Pons (tissue), 1 donor: ENCODE data around the gene RAP2A.

Experiments used
- DNase-seq: peaks from one replicate; pipeline ENCODE4 v3.0.0-alpha.2; 2016; ENCODE audit warnings: low spot score

RAP2A gene

DNA sequence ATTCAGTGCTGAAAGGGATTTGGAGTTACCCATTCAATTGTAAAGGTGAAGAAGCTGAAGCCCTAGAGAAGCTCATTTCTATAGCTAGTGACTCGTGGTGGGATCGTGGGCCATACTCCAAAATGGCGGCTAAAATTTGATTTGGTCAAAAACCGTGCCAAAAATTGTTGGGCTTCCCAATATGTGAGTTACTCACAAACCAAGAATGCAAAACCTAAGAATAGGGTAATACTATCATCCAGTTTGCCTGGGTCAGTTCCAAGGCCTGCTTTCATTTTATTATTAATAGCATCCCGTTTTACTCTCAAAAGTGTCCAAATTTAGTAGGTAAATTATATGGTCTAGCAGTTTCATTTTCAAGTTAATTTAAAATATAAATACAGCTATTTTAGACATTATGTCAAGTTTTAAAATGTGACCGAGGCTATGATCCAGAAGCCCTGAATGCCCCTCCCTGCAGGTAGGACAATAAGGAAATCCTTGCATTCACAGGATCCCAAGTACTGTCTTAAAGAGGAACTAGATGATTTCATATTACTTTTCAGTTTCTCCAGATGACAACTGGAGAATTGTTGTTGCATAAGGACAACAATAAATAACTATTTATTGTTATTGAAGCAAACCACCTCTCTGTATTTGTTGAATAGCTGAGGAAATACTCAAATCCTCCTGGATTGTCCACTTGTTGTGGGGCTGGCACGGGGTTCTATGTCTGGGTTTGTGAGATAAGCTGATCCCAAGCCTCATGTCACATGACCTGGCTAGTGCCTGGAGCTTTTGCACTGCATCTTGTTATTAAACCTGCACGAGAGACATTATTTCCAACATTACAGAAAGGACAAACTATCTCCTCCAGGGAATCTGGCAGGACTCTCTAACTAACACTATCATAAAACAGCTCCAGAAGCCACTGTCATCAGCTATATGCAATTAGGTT, 11.6 kb upstream of the RAP2A start:
- DNase-seq: no peak

GRCh38 chr13:97423300-97424045, 10.5 kb upstream of the RAP2A start:
- no peak for DNase-seq

- DNase-seq: no peak
These were observed 8.4 kb upstream of the RAP2A start for GRCh38 chr13:97425590-97425989.

GRCh38 chr13:97426695-97427094, 7.3 kb upstream of the RAP2A start:
- DNase-seq: no peak

GRCh38 chr13:97429681-97430081, 4.3 kb upstream of the RAP2A start:
- peak; percentile 85 for DNase-seq

- peak; percentile 34 for DNase-seq
These were observed 3.7 kb upstream of the RAP2A start for GRCh38 chr13:97430296-97430695.

GRCh38 chr13:97431171-97431764, 2.7 kb upstream of the RAP2A start:
- peak; percentile 54 for DNase-seq

GRCh38 chr13:97432232-97432916, 1.6 kb upstream of the RAP2A start:
- peak; percentile 65 for DNase-seq

DNA sequence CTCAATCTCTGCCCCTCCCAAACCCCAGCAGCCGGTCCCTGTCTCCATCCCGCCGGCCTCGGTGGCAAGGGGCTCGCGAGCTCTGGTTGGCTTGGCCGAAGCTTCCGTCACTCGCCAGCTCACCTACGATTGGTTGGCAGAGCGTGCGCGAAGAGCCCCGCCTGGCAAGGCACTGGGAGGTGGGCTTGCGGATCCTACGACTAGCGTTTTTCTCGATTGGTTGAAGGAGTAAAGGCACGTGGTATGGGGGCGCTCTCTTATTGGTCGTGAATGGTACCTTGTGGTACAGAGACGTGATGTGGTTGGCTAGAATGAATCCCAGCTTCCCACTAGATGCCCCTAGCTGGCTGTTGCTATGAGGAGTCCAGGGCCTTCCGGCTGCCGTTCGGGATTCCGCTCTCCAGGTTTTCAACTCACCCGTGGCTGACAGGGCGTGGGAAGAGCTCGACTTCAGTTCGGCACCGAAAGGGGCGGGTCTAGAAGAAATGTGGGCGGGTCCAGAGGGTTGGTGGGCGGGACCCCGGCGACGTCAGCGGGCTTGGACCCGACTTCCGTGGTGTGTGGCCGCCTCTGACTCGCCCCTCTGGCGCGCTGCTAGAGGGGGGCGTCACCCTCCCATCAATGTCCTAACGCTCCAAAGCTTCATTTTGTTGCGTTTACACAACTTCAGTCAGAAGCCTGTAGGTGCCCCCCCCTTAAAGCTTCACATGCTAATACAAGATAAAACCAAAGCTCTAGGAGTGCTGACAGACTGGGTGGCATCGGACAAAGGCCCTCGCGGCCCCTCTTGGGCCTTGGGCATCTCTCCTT, 847 bp upstream of the RAP2A start:
- peak; percentile 100 for DNase-seq

- peak; percentile 53 for DNase-seq
These were observed 630 bp downstream of the RAP2A start for GRCh38 chr13:97434397-97435201.

DNA sequence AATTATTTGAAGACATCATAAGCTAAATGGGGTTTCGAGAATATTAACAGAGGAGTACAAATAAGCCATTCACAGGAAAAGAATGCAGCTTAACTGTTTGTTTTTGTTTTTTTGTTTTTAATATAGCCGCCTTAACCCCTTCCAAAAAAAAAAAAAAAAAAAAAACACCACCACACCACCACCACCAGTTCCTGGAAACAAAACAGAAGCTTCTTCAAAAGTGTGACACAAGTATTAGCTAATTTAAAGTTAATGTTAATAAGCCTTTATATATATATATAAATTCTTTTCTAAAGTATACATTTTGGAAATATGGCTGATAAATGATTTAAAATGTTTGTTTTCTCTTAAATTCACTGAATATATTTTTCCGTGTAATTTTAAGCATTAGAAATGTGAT, 1.4 kb downstream of the RAP2A start:
- no peak for DNase-seq

DNA sequence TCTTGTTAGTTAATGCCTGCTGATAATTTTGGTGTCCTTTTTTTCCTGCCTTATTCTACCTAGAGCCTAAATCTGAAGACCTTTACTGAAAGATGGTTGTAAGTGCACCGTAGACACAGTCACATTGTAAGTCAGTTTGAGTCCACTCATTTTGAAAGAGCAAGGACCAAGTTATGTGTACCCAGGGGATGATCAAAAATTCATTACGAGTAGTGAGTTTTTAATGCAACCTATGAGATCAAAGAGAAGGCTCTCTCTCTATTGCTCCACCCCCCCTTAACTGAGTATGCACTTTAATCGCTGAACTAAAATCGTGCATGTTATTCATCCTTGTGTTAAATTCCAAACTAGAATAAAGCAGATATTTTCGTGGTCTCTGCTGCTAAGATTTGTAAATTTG, 1.8 kb downstream of the RAP2A start:
- DNase-seq: no peak

DNA sequence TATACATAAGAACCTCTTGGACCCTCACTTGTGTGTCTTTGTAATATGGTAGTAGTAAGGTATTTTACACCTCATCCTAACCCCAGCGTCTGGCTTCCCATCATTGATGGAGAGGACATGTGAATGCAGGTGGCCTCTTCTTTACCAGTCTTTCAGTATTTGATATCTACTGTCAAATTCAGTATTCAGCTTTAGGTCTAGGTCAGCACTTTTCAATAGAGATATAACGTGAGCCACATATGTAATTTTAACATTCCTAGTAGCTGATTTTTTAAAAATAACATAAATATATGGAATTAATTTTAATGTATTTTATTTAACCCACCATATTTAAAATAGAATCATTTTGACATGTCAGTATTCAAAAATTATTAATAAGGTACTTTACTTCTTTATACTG, 2.9 kb downstream of the RAP2A start:
- DNase-seq: no peak

DNA sequence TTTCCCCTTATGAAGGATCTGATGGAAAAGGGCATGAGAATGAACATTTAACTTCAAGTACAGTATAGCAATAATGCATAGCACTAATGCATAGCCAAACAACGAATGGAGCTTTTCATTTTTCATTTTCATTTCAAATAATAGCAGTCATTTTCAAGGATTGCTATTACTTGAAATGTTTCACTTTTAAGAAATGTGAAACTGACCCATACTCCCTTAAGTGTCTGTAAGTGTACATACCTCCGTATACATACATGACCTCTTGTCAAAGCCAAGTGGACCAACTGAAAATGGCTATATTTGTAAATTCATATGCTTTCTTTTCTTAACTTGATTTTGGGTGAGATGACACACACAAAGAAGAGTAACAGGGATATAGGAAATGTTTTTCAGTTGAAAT, 3.8 kb downstream of the RAP2A start:
- no peak for DNase-seq

DNA sequence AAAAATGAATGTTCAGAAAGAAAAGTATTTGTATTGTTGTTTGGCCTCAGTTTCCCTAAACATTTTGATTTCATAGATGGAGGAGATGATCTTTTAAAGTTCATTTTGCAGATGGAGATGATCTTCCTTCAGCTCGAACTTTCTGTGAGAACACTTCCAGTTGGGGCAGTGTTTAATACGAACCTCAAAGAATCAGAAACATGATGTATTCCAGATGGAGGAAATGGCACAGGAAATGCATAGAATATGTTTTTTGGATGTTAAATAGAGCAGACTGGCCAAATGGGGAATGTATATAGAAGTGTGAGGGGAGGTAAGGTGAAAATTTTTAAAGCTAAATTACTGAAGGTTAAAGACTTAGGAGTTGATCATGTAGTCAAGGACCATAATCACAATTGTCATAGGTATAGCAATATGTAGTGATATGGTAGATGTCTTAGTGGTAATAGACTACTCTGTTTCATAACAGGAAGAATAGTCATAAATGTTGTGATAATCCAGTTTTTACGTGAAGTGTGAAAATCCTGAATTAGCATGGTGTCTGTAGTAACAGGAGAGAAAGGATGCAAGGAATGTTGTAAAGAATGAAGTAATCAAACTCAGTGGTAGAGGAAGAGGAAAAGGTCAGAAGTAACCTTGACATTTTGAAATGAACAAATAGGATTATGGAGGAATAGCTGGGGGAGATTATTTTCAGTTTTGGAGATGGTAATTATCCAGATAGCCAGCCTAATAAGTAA, 5.1 kb downstream of the RAP2A start:
- DNase-seq: no peak

GRCh38 chr13:97440598-97441170, 6.7 kb downstream of the RAP2A start:
- no peak for DNase-seq

DNA sequence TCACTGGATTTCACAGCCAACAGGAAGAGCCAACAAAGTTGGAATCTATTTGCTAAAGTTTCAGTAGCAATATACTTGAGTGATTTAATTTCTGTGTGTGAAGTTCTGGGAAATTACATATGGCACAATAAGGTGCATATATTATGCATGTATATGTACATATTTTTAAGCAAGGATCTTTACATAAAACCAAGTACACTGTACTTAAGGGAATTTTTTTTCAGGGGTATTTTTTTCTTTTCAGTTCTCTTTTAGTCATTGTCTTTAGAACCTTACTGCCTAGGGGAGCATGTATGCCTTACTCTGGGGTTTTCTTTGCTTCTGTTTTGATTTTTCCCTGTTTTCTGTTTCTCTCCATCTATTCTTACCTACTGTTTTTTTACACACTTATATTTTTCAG, 7.4 kb downstream of the RAP2A start:
- DNase-seq: no peak

- no peak for DNase-seq
These were observed 11.7 kb downstream of the RAP2A start for GRCh38 chr13:97445522-97446187.

GRCh38 chr13:97446448-97446847, 12.5 kb downstream of the RAP2A start:
- DNase-seq: no peak
